Activated CD4-positive, alpha-beta T cell treated with anti-CD3 and anti-CD28 coated beads, Interleukin-2, amount 10 ng/mL, durations not matched to agents 7 days and 5 days (primary cell): ENCODE data around the gene OR2AT4. TPM values are rescaled to one million over a fixed set of nuclear protein-coding genes. Genes with fewer than 3 reads are reported as not detected.

ENCODE experiments used
- CTCF ChIA-PET: fragments of 350-600 bp; sonication (Branson Sonifier 250); formaldehyde crosslinking; loops from one replicate; lab custom pipeline; 2021; ENCODE audit warnings: antibody characterized with exemption; lab: Charles Lee
- POLR2A ChIA-PET: fragments of 350-600 bp; sonication (Branson Sonifier 250); formaldehyde crosslinking; loops from one replicate; lab custom pipeline; 2021; ENCODE audit warnings: antibody characterized with exemption; lab: Charles Lee
- DNase-seq: peaks from one replicate; pipeline ENCODE4 v3.0.0-alpha.2; 2020
- H3K27ac Mint-ChIP-seq: one replicate; pipeline ENCODE4 v1.8.0; 2021; ENCODE audit warnings: mild to moderate bottlenecking, moderate library complexity, mixed read lengths
- H3K27me3 Mint-ChIP-seq: one replicate; pipeline ENCODE4 v1.8.0; 2021; ENCODE audit warnings: mixed read lengths
- H3K36me3 Mint-ChIP-seq: one replicate; pipeline ENCODE4 v1.8.0; 2021; ENCODE audit warnings: low read depth, mixed read lengths
- H3K4me1 Mint-ChIP-seq: one replicate; pipeline ENCODE4 v1.8.0; 2021; ENCODE audit warnings: mixed read lengths
- H3K4me3 Mint-ChIP-seq: one replicate; pipeline ENCODE4 v1.8.0; 2021; ENCODE audit warnings: mild to moderate bottlenecking, moderate library complexity, mixed read lengths
- H3K9me3 Mint-ChIP-seq: one replicate; pipeline ENCODE4 v1.8.0; 2021; ENCODE audit warnings: mixed read lengths
- total RNA-seq, 2 experiments: library from RNA; stranded (reverse); gene quantifications; one replicate each; pipeline ENCODE4 v1.2.3, GENCODE V29; 2021

Gene OR2AT4
- total RNA-seq, 2 experiments from 2014 or later = not detected

DNA sequence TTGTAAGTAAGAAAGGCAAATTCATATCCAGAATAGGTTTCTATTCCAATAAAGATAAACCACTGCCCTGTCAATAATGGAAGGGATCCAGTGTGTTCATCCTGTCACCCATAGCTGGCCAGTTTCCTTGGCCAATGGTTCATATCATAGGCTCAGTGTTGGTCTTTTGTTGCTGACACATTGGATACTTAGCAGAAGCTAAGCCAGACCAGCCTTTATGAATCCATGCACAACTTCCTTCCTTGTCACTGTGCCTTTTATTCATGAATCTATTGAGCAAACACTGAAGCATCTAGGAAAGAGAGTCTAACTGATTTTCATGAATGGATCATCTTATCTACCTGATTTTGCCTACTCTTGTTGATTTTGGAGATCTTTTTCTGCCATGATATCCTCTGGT lies 20.0 kb downstream of the OR2AT4 start:
- Mint-ChIP-seq H3K27ac (no peak overlapping the region), H3K9me3 (no peaks in the 10 kb centered on the region), H3K36me3 (no peaks in the 10 kb centered on the region), H3K4me3 (no peak overlapping the region), H3K4me1 (no peaks in the 10 kb centered on the region), H3K27me3 (peaks cover 35% of the 10 kb centered on the region)
- POLR2A ChIA-PET = no interaction called here
- CTCF ChIA-PET = no interaction called here
- no peak for DNase-seq

DNA sequence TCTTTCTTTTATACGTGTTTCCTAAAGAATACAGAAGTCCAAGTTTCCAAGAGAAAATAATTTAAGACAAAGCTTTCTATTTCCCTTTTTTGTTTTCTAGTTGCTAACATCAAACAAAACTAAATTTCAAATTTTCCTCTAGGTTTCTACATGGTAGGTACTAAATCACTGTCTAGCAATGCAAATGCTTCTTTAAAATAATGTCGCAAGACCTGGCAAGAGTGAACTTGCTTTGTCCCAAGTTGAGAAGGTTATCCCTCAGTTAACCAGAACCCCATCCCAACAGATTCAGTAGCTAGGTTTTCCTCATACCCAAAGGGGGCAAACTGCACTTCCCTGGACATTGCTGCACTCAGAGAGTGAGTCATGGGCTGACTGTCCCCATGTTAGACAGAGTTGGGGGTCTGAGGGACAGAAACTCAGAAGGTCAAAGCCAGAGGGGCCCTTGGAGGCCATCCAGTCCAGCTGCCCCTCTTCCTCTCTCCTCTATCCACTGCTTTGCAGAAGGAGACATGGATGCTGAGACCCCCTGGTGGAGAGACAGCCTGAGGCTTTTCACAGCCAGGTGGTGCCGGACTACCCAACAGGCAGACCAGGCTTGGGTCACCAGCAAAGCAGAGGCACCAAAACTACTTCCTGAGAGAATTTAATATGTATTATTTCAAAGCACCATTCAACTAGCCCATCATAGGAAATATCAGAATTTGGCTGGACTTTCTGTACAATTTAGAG lies 23.1 kb downstream of the OR2AT4 start:
- H3K27ac Mint-ChIP-seq = no peak overlapping the region
- H3K9me3 Mint-ChIP-seq = no peaks in the 10 kb centered on the region
- ChIA-PET POLR2A (no interaction called here), CTCF (no interaction called here)
- H3K36me3 Mint-ChIP-seq = no peaks in the 10 kb centered on the region
- H3K4me3 Mint-ChIP-seq = no peak overlapping the region
- DNase-seq = no peak
- peaks cover 31% of the 10 kb centered on the region for H3K27me3 Mint-ChIP-seq
- no peaks in the 10 kb centered on the region for H3K4me1 Mint-ChIP-seq

GRCh38 chr11:75072582-75072981 lies 24.1 kb downstream of the OR2AT4 start:
- Mint-ChIP-seq H3K27ac (no peak overlapping the region), H3K4me1 (no peaks in the 10 kb centered on the region), H3K27me3 (peaks cover 33% of the 10 kb centered on the region), H3K9me3 (no peaks in the 10 kb centered on the region), H3K36me3 (no peaks in the 10 kb centered on the region), H3K4me3 (no peak overlapping the region)
- no peak for DNase-seq
- CTCF ChIA-PET = no interaction called here
- POLR2A ChIA-PET = interaction anchor here (0.5 kb wide), 1 partner anchor 149 kb away, joined by 3 read pairs; no protein-coding TSS in a partner anchor

GRCh38 chr11:75069473-75069872 lies 27.2 kb downstream of the OR2AT4 start:
- H3K27ac Mint-ChIP-seq = no peak overlapping the region
- CTCF ChIA-PET = interaction anchor here (1.2 kb wide), 1 partner anchor 71 kb away, joined by 3 read pairs; no protein-coding TSS in a partner anchor
- H3K9me3 Mint-ChIP-seq = no peaks in the 10 kb centered on the region
- POLR2A ChIA-PET = no interaction called here
- H3K4me3 Mint-ChIP-seq = no peak overlapping the region
- no peaks in the 10 kb centered on the region for H3K4me1 Mint-ChIP-seq
- no peaks in the 10 kb centered on the region for H3K36me3 Mint-ChIP-seq
- DNase-seq = no peak
- peaks cover 32% of the 10 kb centered on the region for H3K27me3 Mint-ChIP-seq

GRCh38 chr11:75068993-75069392 lies 27.7 kb downstream of the OR2AT4 start:
- no peak for DNase-seq
- POLR2A ChIA-PET = no interaction called here
- Mint-ChIP-seq H3K27ac (no peak overlapping the region), H3K9me3 (no peaks in the 10 kb centered on the region), H3K4me3 (no peak overlapping the region), H3K4me1 (no peaks in the 10 kb centered on the region), H3K27me3 (peaks cover 32% of the 10 kb centered on the region), H3K36me3 (no peaks in the 10 kb centered on the region)
- CTCF ChIA-PET = interaction anchor here (1.2 kb wide), 1 partner anchor 71 kb away, joined by 3 read pairs; no protein-coding TSS in a partner anchor

- Mint-ChIP-seq H3K36me3 (no peaks in the 10 kb centered on the region), H3K4me1 (no peaks in the 10 kb centered on the region), H3K9me3 (no peaks in the 10 kb centered on the region), H3K27ac (no peak overlapping the region), H3K4me3 (no peak overlapping the region), H3K27me3 (peaks cover 32% of the 10 kb centered on the region)
- ChIA-PET CTCF (interaction anchor here (1.2 kb wide), 1 partner anchor 72 kb away, joined by 3 read pairs; no protein-coding TSS in a partner anchor), POLR2A (no interaction called here)
- DNase-seq = no peak
These were observed 28.1 kb downstream of the OR2AT4 start for GRCh38 chr11:75068559-75068958.

GRCh38 chr11:75066061-75066460 lies 30.6 kb downstream of the OR2AT4 start:
- Mint-ChIP-seq H3K4me3 (no peak overlapping the region), H3K9me3 (no peaks in the 10 kb centered on the region), H3K27ac (no peak overlapping the region), H3K27me3 (peaks cover 17% of the 10 kb centered on the region), H3K36me3 (no peaks in the 10 kb centered on the region), H3K4me1 (no peaks in the 10 kb centered on the region)
- ChIA-PET POLR2A (no interaction called here), CTCF (interaction anchor here (0.6 to 1.1 kb wide), 2 partner anchors 139 to 195 kb away, joined by 3 read pairs; no protein-coding TSS in a partner anchor)
- no peak for DNase-seq

GRCh38 chr11:75063741-75064314 lies 32.8 kb downstream of the OR2AT4 start:
- H3K27ac Mint-ChIP-seq = no peak overlapping the region

GRCh38 chr11:75059299-75059698 lies 37.4 kb downstream of the OR2AT4 start:
- CTCF ChIA-PET = interaction anchor here (0.6 kb wide), 1 partner anchor 139 kb away, joined by 7 read pairs; no protein-coding TSS in a partner anchor
- Mint-ChIP-seq H3K9me3 (no peaks in the 10 kb centered on the region), H3K36me3 (no peaks in the 10 kb centered on the region), H3K27me3 (peaks cover 9% of the 10 kb centered on the region), H3K4me1 (no peaks in the 10 kb centered on the region), H3K4me3 (no peak overlapping the region), H3K27ac (no peak overlapping the region)
- POLR2A ChIA-PET = no interaction called here
- no peak for DNase-seq

More at GRCh38 chr11:75063741-75064314, 32.8 kb downstream of the OR2AT4 start:
- no peak for DNase-seq
- no peaks in the 10 kb centered on the region for H3K36me3 Mint-ChIP-seq
- ChIA-PET CTCF (no interaction called here), POLR2A (no interaction called here)
- H3K4me1 Mint-ChIP-seq = no peaks in the 10 kb centered on the region
- H3K9me3 Mint-ChIP-seq = no peaks in the 10 kb centered on the region
- peaks cover 21% of the 10 kb centered on the region for H3K27me3 Mint-ChIP-seq
- no peak overlapping the region for H3K4me3 Mint-ChIP-seq

- H3K27ac Mint-ChIP-seq = no peak overlapping the region
- no peaks in the 10 kb centered on the region for H3K4me1 Mint-ChIP-seq
- no peaks in the 10 kb centered on the region for H3K36me3 Mint-ChIP-seq
- DNase-seq = no peak
- peaks cover 19% of the 10 kb centered on the region for H3K27me3 Mint-ChIP-seq
- H3K9me3 Mint-ChIP-seq = peaks cover 13% of the 10 kb centered on the region
- ChIA-PET POLR2A (no interaction called here), CTCF (no interaction called here)
- no peak overlapping the region for H3K4me3 Mint-ChIP-seq
These were observed 39.9 kb downstream of the OR2AT4 start for GRCh38 chr11:75056814-75057213.

- H3K9me3 Mint-ChIP-seq = peaks cover 13% of the 10 kb centered on the region
- no peak for DNase-seq
- ChIA-PET CTCF (interaction anchor here (0.8 kb wide), 1 partner anchor 30 kb away, joined by 3 read pairs; no protein-coding TSS in a partner anchor), POLR2A (no interaction called here)
- H3K4me1 Mint-ChIP-seq = no peaks in the 10 kb centered on the region
- peaks cover 19% of the 10 kb centered on the region for H3K27me3 Mint-ChIP-seq
- no peaks in the 10 kb centered on the region for H3K36me3 Mint-ChIP-seq
- no peak overlapping the region for H3K4me3 Mint-ChIP-seq
- no peak overlapping the region for H3K27ac Mint-ChIP-seq
These were observed 41.2 kb downstream of the OR2AT4 start for GRCh38 chr11:75055511-75055910.

DNA sequence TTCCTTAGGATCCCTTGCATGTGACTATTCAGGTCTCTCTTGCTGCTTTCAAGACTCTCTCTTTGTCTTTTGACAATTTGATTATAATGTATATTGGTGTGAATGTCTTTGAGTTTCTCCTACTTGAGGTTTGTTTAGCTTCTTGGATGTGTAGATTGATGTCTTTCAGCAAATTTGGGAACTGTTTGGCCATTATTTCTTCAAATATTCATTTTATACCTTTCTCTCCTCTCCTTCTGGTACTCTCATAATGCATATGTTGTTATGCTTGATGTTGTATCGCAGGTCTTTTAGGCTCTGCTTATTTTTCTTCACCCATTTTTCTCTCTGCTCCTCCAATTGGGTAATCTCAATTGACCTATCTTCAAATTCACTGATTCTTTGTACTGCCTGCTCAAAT lies 44.2 kb downstream of the OR2AT4 start:
- Mint-ChIP-seq H3K4me1 (no peaks in the 10 kb centered on the region), H3K4me3 (no peak overlapping the region), H3K27me3 (peaks cover 14% of the 10 kb centered on the region), H3K9me3 (peaks cover 13% of the 10 kb centered on the region), H3K36me3 (no peaks in the 10 kb centered on the region), H3K27ac (no peak overlapping the region)
- POLR2A ChIA-PET = no interaction called here
- CTCF ChIA-PET = no interaction called here
- DNase-seq = no peak

DNA sequence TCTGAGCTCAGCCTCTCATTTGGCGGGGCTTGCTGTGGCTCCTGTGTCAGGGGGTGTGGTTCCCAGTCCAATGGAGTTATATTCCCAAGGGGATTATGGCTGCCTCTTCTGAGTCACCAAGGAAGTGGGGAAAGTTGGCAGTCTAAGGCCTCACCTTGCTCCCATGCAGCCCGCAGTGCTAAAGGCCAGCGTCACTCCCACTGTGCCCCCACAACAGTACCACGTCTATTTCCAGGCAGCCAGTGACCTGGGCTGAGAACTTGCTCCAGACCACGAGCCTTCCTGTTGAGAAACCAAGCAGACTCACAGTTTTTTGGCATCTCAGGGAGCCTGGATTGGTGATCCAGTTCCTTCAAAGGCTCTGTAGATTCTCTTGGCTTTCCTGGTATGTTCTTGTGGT lies 45.6 kb downstream of the OR2AT4 start:
- no peaks in the 10 kb centered on the region for H3K36me3 Mint-ChIP-seq
- H3K4me1 Mint-ChIP-seq = no peaks in the 10 kb centered on the region
- peaks cover 14% of the 10 kb centered on the region for H3K27me3 Mint-ChIP-seq
- ChIA-PET CTCF (no interaction called here), POLR2A (no interaction called here)
- H3K9me3 Mint-ChIP-seq = peaks cover 13% of the 10 kb centered on the region
- no peak overlapping the region for H3K27ac Mint-ChIP-seq
- H3K4me3 Mint-ChIP-seq = no peak overlapping the region
- no peak for DNase-seq
